Measurements from ENCODE around the gene TMIE. TPM values are rescaled to one million over a fixed set of nuclear protein-coding genes. Genes with fewer than 3 reads are reported as not detected.

Gene TMIE
- polyA plus RNA-seq, 2 of the 4 experiments (the other 2 are of a cell fraction): 0.09 to 0.12 TPM

GRCh38 chr3:46713050-46713897 is 12.1 kb downstream of the TMIE start:
- Histone ChIP-seq H3K4me3 (no peak overlapping the region), H3K4me2 (no peak overlapping the region), H3K27ac (no peak overlapping the region), H3K4me1 (no peaks in the 10 kb centered on the region; the same call in 2 of the 3 replicates), H3K9me3 (no peaks in the 10 kb centered on the region)
- TF ChIP-seq HES2 (IDR thresholded peaks at IDR 0.05): no peak
- TF ChIP-seq ZFP36 (IDR thresholded peaks at IDR 0.05; ENCODE audit: borderline replicate concordance, partially characterized antibody): no peak
- TF ChIP-seq EHF (CRISPR knock-in tag; IDR thresholded peaks at IDR 0.05): no peak
- TF ChIP-seq NPAS2 (CRISPR knock-in tag; IDR thresholded peaks at IDR 0.05; ENCODE audit: borderline replicate concordance): no peak
- TF ChIP-seq CEBPB (IDR thresholded peaks at IDR 0.05): no peak
- no peak for TF ChIP-seq MAFK (IDR thresholded peaks at IDR 0.05; ENCODE audit: partially characterized antibody)
- TF ChIP-seq RFX5 (IDR thresholded peaks at IDR 0.05): no peak
- TF ChIP-seq HEYL (CRISPR knock-in tag; IDR thresholded peaks at IDR 0.05): no peak
- TF ChIP-seq MAZ (IDR thresholded peaks at IDR 0.05; ENCODE audit: borderline replicate concordance, low read depth, low read length): no peak
- no peak for TF ChIP-seq CTCF (IDR thresholded peaks at IDR 0.05)
- ATAC-seq (no peak), DNase-seq (ENCODE audit: low read depth in 1 of 2, low spot score in 1 of 2) (no peak), FAIRE-seq (no peak)
- ChIA-PET POLR2A (no interaction called here), CTCF (interaction anchor here (1.1 kb wide), 1 partner anchor 8 kb away, joined by 4 read pairs; no protein-coding TSS in a partner anchor)
- WGBS (ENCODE audit: missing lambda C conversion rate): 83% methylated on average over 7 of the region's 14 CpGs

- H3K9me3 ChIP-seq: no peaks in the 10 kb centered on the region
- TF ChIP-seq FOSB (CRISPR knock-in tag; IDR thresholded peaks at IDR 0.05) (no peak), ELK1 (IDR thresholded peaks at IDR 0.05; ENCODE audit: low read depth, low read length) (no peak), CHD2 (IDR thresholded peaks at IDR 0.05; ENCODE audit: low read length, partially characterized antibody) (no peak), RNF2 (IDR thresholded peaks at IDR 0.05; ENCODE audit: borderline replicate concordance, low read depth) (no peak), EHMT2 (IDR thresholded peaks at IDR 0.05; ENCODE audit: low read depth) (no peak)
- ChIA-PET POLR2A (no interaction called here), CTCF (interaction anchor here (1.1 to 2.2 kb wide), 2 partner anchors 8 to 9 kb away, joined by 4 to 11 read pairs; no protein-coding TSS in a partner anchor)
- H3K4me2 ChIP-seq: no peak overlapping the region
- ATAC-seq: peak in 1 of 2 experiments; percentile 63; a peak in 3 of 6 replicates
- DNase-seq (ENCODE audit: low read depth in 1 of 2, low spot score in 1 of 2): no peak
- no peak for FAIRE-seq
- H3K4me1 ChIP-seq: no peaks in the 10 kb centered on the region; the same call in 2 of the 3 replicates
- no CpG with 5 or more reads among the region's 22 CpGs for WGBS (ENCODE audit: missing lambda C conversion rate)
- no peak overlapping the region for H3K27ac ChIP-seq
- no peak overlapping the region for H3K4me3 ChIP-seq
Observed at GRCh38 chr3:46713898-46714552, 12.8 kb downstream of the TMIE start.

GRCh38 chr3:46714728-46715506 is 13.7 kb downstream of the TMIE start:
- Histone ChIP-seq H3K4me1 (no peaks in the 10 kb centered on the region; the same call in 2 of the 3 replicates), H3K4me2 (no peak overlapping the region), H3K4me3 (no peak overlapping the region), H3K9me3 (no peaks in the 10 kb centered on the region), H3K27ac (no peak overlapping the region)
- ATAC-seq (no peak), DNase-seq (ENCODE audit: low read depth in 1 of 2, low spot score in 1 of 2) (no peak), FAIRE-seq (no peak)
- 78% methylated on average over 7 of the region's 10 CpGs for WGBS (ENCODE audit: missing lambda C conversion rate)
- POLR2A ChIA-PET: no interaction called here
- TF ChIP-seq HOXA7 (CRISPR knock-in tag; IDR thresholded peaks at IDR 0.05) (no peak), HMGXB4 (CRISPR knock-in tag; IDR thresholded peaks at IDR 0.05; ENCODE audit: borderline replicate concordance) (no peak), KDM5A (IDR thresholded peaks at IDR 0.05) (no peak), BHLHE40 (IDR thresholded peaks at IDR 0.05; ENCODE audit: low read depth, low read length) (no peak), SREBF2 (IDR thresholded peaks at IDR 0.05) (no peak), FOSL2 (IDR thresholded peaks at IDR 0.05) (no peak), FOSL2 (CRISPR knock-in tag; IDR thresholded peaks at IDR 0.05) (no peak), POLR2AphosphoS2 (conservative IDR thresholded peaks at IDR 0.05; ENCODE audit: low read length) (no peak), CHD2 (IDR thresholded peaks at IDR 0.05; ENCODE audit: low read length, partially characterized antibody) (no peak), NR3C1 (IDR thresholded peaks at IDR 0.05) (no peak), FOSB (CRISPR knock-in tag; IDR thresholded peaks at IDR 0.05) (no peak)
- CTCF ChIA-PET: interaction anchor here (1.2 to 2.2 kb wide), 2 partner anchors 9 to 12 kb away, joined by 4 to 11 read pairs; no protein-coding TSS in a partner anchor
